ENCODE results near the gene KAT8. TPM values are rescaled to one million over a fixed set of nuclear protein-coding genes. Genes with fewer than 3 reads are reported as not detected.

KAT8 gene
- 26.2 and 26.8 TPM in 2 replicates for total RNA-seq (ENCODE audit: low replicate concordance)

GRCh38 chr16:31117384-31118222, at the start of gene KAT8:
KAT8 (plus strand) TSS chr16:31117664; CDS start chr16:31117682, 18 bp downstream.

GRCh38 chr16:31073970-31074813, 43.3 kb upstream of the KAT8 start, which contains the start of the genes ZNF646 and ZNF668:
ZNF646 (plus strand) TSS chr16:31074422; CDS start chr16:31076325, 1,903 bp downstream.
ZNF668 (minus strand) TSS chr16:31074240; CDS start chr16:31064459, 9,781 bp downstream.

DNA sequence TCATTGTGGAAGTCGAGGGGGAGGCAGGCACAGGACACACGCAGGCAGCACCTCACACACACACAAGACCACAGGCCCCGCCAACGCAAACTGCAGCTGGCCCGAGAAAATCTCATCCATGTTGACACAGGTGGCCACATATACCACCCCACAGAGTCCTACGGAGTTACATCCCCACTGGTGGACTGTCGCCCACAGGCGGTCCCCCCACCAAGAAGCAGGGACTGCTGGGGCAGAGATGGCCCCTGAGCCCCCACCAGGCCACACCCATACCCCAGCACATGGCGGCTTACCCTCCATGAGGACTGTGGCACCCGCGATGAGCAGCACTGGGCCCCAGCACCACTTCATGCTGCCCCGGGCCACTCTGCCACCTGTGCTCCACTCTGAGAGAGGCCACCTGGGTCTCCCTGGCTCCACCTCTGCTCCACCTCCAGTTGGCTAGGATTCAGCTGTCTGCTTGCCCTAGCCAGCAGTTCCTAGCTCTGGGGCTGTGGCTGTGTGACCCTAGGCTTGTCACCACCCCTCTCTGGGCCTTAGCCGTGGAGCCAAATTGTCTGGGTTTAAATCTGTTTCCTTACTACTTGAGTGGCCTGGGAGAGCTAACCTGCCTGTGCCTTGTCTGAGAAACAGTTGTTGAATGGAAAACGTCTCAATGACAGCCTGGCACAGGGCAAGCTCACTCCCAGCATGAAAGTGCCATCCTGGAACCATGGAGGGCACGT, 28.8 kb upstream of the KAT8 start, which contains the start of gene PRSS53:
TSS of gene PRSS53 (minus strand) at position 485 of the 725 bp plus-strand sequence. CDS start at position 351, 134 bp downstream.

GRCh38 chr16:31094424-31095120, 22.9 kb upstream of the KAT8 start, which contains the start of gene VKORC1:
VKORC1 (minus strand) TSS chr16:31094797; CDS start chr16:31094729, 68 bp downstream.

DNA sequence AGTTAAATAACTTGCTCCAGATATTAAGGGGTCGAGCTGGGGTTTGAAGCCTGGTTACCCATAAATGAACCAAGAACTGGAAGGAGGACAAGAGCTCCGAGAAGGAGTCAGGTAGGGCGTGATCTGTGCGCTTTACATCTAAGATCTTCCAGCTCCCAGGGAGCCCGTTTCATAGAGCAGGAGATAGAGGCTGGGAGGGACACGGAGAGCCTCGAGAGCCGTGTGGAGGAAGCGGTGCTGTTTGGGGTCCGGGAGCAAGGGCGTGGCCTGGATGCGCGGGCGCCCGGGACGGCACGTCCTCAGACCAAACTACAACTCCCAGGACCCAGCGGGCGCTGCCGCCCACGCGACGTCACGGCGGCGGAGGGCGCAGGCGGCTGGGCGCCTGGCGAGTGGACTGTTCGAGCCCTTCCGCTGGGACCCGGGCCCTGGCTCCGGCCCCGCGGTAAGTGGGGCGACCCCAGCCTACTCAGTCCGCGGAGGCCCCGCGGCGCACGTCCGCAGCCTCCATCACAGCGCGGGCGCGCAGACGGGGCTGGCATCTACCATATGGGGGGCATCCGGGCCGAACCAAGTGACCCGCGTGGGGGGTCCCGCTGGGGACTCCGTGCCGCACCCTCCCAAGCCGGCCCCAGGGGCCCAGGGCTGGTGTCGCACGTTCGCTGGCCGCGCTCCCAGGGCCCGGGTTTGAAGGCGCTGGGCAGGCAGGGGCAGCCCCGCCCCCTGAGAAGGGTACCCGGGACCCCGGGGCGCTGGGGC, 9.2 kb upstream of the KAT8 start, which contains the start of gene BCKDK:
TSS of gene BCKDK (plus strand) at position 352 of the 759 bp plus-strand sequence. CDS start 838 bp downstream, outside the sequence.

DNA sequence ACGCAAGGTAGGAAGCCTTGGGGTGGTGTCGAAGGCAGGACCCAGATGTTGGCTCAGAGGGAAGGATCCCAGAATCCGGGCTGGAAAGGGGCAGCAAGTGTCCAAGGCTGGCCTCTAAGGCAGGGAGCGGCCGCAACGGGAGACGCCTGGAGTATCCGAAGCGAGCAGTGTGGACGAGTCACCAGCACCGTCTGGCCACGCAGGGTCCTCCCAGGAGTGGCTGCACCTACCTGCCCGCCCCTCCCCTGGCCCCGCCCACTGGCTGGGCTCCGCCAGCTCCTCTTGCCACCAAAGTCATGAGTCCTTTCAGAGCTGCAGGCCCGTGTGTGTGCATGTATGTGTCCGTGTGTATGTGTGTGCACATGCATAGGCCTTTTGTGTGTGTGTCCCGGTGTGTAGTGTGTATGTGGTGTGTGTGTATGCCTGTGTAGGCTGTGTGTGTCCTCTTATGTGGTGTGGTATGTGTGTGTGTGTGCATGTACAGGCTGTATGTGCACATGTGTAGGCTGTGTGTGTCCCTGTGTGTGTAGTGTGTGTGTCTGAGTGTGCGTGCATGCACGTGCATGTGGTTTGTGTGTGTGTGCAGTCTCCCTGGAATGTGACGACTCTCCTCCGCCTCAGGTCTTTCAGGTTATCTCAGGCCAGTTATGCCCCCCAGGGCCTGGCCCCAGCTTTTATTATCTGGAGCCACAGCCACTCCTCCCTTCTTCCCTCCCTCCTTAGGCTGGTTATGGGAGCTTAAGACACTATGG, 18.2 kb downstream of the KAT8 start, which contains the start of gene PRSS8:
TSS of gene PRSS8 (minus strand) at position 193 of the 752 bp plus-strand sequence. CDS start 229 bp downstream, outside the sequence.

GRCh38 chr16:31149894-31150890, 32.7 kb downstream of the KAT8 start, which contains the start of gene PRSS36:
PRSS36 (minus strand) TSS chr16:31150066; CDS start chr16:31150035, 31 bp downstream.

GRCh38 chr16:31179747-31180459, 62.4 kb downstream of the KAT8 start, which contains the start of gene FUS:
FUS (plus strand) TSS chr16:31180139; CDS start chr16:31180215, 76 bp downstream.

Other genes with a start within 250 kb of the KAT8 start
- gene BCL7C, start 223.6 kb upstream of the KAT8 start, total RNA-seq (ENCODE audit: low replicate concordance): 16.7 and 35.9 TPM in 2 replicates
- gene CTF1, start 221.1 kb upstream of the KAT8 start, total RNA-seq (ENCODE audit: low replicate concordance): 0.23 and 0.98 TPM in 2 replicates
- 8.2 and 13.9 TPM in 2 replicates for gene FBXL19, start 194.1 kb upstream of the KAT8 start, total RNA-seq (ENCODE audit: low replicate concordance)
- 21.3 and 41.2 TPM in 2 replicates for gene ORAI3, start 168.6 kb upstream of the KAT8 start, total RNA-seq (ENCODE audit: low replicate concordance)
- gene SETD1A, start 159.9 kb upstream of the KAT8 start, total RNA-seq (ENCODE audit: low replicate concordance): 1.6 and 2.2 TPM in 2 replicates
- 11.7 and 71.5 TPM in 2 replicates for gene HSD3B7, start 132.5 kb upstream of the KAT8 start, total RNA-seq (ENCODE audit: low replicate concordance)
- gene STX1B, start 107.0 kb upstream of the KAT8 start, total RNA-seq (ENCODE audit: low replicate concordance): 0.53 and 2.7 TPM in 2 replicates
- 26.2 and 59.8 TPM in 2 replicates for gene STX4, start 84.1 kb upstream of the KAT8 start, total RNA-seq (ENCODE audit: low replicate concordance)
- gene ZNF668, start 43.4 kb upstream of the KAT8 start, total RNA-seq (ENCODE audit: low replicate concordance): 9.3 and 12.3 TPM in 2 replicates
- gene ZNF646, start 43.2 kb upstream of the KAT8 start, total RNA-seq (ENCODE audit: low replicate concordance): 9.8 and 10.4 TPM in 2 replicates
- gene PRSS53, start 28.7 kb upstream of the KAT8 start, total RNA-seq (ENCODE audit: low replicate concordance): 1.2 and 1.5 TPM in 2 replicates
- gene VKORC1, start 22.9 kb upstream of the KAT8 start, total RNA-seq (ENCODE audit: low replicate concordance): 105 and 187 TPM in 2 replicates
- 8.3 and 15.0 TPM in 2 replicates for gene BCKDK, start 9.3 kb upstream of the KAT8 start, total RNA-seq (ENCODE audit: low replicate concordance)
- gene PRSS8, start 18.1 kb downstream of the KAT8 start, total RNA-seq (ENCODE audit: low replicate concordance): not detected in 2 replicates
- 0.45 TPM in 1 of 2 replicates, not detected in the other for gene PRSS36, start 32.4 kb downstream of the KAT8 start, total RNA-seq (ENCODE audit: low replicate concordance)
- gene FUS, start 62.5 kb downstream of the KAT8 start, total RNA-seq (ENCODE audit: low replicate concordance): 25.2 and 35.3 TPM in 2 replicates
- 43.5 and 69.2 TPM in 2 replicates for gene PYCARD, start 85.1 kb downstream of the KAT8 start, total RNA-seq (ENCODE audit: low replicate concordance)
- gene TRIM72, start 96.5 kb downstream of the KAT8 start, total RNA-seq (ENCODE audit: low replicate concordance): under 0.01 TPM in 1 of 2 replicates, not detected in the other
- not detected in 2 replicates for gene PYDC1, start 99.5 kb downstream of the KAT8 start, total RNA-seq (ENCODE audit: low replicate concordance)
- not detected in 2 replicates for gene ITGAM, start 142.3 kb downstream of the KAT8 start, total RNA-seq (ENCODE audit: low replicate concordance)
- gene ITGAX, start 237.5 kb downstream of the KAT8 start, total RNA-seq (ENCODE audit: low replicate concordance): under 0.01 TPM in 1 of 2 replicates, not detected in the other